OCI-LY3 (cell line): ENCODE results near the gene ANKH.

Experiments used
- CTCF ChIP-seq: fragments of 200-600, 300-600 bp; sonication (generic); IDR thresholded peaks from 2 replicates; pipeline ENCODE4 v1.5.1; 2014; ENCODE audit warnings: antibody characterized with exemption, low read length, low read depth
- EZH2phosphoT487 ChIP-seq: fragments of 200-600 bp; shearing (Covaris generic); IDR thresholded peaks from 2 replicates; pipeline ENCODE4 v1.6.1; 2018; ENCODE audit warnings: antibody characterized with exemption, mixed run types, low read depth

- no peak for TF ChIP-seq CTCF
- TF ChIP-seq EZH2phosphoT487 = no peak
Observed at GRCh38 chr5:14753292-14753691, 118.3 kb downstream of the ANKH start.
